NCI-H1417 (cell line): Measurements from ENCODE around the gene DHX30.

Experiments
- DNase-seq, 3 experiments: peaks; one replicate each; lab custom pipeline; 2025; lab: John Stamatoyannopoulos, UW

Gene DHX30

GRCh38 chr3:47851888-47852603 is 49.1 kb downstream of the DHX30 start:
- DNase-seq: no peak

GRCh38 chr3:47852604-47853602 is 50.0 kb downstream of the DHX30 start:
- no peak for DNase-seq

GRCh38 chr3:47854267-47854666 is 51.3 kb downstream of the DHX30 start:
- no peak for DNase-seq

DNA sequence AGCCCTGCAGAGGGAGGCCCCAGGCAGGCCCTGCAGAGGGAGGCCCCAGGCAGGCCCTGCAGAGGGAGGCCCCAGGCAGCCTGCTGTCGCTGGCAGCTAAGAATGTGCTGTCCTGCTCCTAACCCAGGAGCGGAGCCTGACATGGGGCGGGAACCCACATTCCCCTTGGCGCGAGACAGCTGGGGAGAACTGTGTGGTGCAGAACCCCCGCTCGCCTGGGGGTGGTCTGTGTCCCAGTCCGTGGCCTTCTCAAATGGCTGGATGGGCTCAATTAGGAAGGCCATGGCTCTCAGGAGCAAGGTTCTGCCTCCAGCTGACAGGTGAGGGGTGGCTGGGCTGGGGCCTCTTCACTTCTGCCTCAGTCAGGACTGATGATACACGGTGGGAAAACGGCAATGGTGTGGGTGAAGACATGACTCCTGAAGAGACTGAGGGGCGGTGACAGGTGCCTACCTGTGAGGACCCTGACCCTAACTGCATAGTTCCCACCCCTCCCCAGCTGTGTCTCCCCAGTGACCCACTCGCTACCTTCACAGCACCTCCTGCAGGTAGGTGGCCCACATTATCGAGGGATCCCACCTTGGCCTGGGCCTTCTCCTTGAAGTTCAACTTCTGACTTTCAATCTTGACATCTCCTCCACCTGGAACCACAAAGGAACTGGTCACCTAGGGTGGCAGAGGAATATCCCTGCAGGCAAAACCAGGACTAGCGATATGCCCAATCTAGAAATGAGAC is 52.0 kb downstream of the DHX30 start:
- no peak for DNase-seq

DNA sequence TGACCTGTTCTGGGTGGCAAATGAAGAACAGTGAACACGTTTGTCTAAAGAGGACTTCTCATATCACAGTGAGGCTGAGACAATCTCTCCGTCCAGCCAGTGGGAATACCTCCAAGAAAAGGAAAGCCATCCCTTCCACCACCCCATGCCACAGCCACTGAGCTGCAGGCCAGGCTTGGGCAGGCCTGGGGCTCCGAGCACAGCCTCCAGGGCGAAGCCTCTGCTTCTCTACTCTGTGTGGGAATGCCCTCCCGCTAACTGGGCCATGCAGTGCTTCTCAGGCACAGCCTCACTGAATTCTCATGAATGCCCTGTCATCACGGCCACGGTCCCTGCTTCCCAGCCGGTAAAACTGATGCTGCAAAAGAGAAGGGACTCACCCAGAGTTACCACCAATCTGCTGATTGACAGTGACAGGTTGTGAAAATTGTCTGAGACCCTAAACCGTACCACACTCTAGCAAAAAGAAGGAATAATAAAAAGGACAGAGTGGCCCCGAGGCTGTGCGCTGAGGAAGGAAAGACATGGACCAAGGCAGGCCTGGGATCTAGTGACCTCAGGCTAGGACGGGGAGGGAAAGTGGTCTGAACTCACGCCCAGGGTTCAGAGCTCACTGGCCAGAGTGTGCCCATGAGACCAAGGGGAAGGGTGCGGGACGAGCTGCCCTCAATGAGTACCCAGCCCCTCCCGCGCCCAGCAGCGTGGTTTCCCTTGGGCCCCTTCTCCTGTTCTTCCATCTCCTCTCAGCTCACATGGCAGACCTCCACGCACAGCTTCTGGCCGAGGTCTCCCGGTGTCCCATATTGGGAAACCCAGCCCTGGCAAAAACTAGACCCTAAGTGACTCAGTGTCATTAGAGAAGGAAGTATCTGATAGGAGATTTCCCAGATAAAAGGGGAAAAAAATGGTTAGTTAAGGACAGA is 52.8 kb downstream of the DHX30 start:
- no peak for DNase-seq

- no peak for DNase-seq
Observed at GRCh38 chr3:47856669-47857068, 53.7 kb downstream of the DHX30 start.

GRCh38 chr3:47857151-47857550 is 54.2 kb downstream of the DHX30 start:
- no peak for DNase-seq

- no peak for DNase-seq
Observed at GRCh38 chr3:47859956-47860605, 57.1 kb downstream of the DHX30 start.

- DNase-seq: no peak
Observed at GRCh38 chr3:47863391-47864128, 60.6 kb downstream of the DHX30 start.

DNA sequence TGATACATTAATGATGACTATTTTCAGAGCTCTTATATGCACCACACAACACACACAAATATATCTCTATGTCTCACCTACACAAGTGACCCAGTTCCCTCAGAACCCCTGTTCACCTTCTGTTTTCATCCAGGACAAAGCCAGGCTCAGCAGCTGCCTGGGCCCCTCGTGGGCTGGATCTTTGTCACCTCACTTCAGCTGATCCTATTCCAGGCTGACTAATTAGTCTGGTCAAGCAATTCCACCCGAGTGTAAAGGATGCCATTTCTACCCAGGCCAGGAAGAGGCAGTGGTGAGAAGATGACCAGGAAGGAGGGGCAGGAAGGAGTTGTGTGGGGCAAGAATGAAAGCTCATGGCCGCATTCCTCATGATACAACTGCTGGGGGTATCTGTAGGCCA is 62.3 kb downstream of the DHX30 start:
- no peak for DNase-seq

DNA sequence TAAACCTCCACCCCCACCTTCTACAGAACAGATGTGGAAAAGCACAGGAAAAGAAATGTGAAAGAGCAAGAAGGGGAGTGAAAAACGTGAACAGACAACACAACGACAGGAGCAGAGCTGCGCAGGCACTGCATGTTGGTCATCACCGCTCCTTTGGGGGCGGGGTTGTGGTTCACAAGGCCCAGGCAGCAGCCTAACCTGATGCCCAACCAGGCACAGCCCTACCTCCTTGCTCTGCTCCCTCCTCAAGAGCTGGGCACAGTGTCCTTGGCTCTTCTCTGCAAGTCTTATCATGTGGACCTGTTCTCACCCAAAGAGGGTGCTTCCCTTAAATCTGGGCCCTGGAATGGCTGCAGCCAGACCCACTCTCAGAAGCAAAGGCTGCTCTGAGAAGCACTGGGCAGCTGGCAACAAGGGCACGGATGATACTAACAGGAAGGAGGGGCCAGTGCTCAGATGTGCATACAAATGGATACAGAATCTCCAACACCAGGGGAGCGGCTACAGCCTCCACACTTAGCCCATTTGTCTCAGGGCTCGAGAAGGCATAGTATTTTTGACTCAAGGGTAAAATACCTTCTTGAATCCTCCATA is 64.6 kb downstream of the DHX30 start:
- no peak for DNase-seq

DNA sequence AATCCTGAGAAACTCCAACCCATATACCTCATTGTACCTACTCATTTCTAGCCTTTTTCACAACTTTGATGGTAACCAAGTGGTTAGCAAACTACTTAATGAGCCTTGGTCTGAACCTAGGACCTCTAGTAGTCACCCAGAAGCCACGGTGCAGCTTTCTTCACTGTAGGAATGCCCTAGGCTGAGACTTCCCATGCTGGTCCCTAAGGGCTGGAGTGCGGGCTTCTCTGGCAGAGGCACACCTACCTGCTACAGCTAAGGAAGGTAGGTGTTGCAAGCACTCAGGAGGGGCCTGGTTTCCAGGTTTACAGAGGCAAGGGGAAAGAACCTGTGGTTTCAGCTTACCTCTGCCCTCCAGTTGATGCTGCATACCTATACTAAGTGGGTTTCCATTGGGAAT is 65.4 kb downstream of the DHX30 start:
- DNase-seq: no peak

DNA sequence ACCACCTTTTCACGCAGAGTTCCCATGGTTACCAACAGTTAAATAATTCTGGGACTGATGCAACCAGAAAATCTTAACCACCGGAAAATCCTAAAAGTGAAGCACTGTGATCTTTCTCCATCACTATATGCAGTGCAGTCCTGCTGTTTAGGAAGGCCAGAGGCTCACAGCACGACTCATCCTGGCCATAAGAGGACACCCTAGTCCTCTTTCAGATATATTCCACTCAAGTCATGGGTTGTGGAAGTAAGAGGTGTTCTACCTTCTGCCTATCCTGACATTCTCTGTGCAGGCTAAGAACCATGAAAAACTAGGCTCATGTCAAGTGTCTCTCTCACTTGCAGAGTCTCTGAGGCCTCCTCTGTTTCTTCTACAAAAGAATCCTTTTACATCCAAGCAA is 67.2 kb downstream of the DHX30 start:
- no peak for DNase-seq

DNA sequence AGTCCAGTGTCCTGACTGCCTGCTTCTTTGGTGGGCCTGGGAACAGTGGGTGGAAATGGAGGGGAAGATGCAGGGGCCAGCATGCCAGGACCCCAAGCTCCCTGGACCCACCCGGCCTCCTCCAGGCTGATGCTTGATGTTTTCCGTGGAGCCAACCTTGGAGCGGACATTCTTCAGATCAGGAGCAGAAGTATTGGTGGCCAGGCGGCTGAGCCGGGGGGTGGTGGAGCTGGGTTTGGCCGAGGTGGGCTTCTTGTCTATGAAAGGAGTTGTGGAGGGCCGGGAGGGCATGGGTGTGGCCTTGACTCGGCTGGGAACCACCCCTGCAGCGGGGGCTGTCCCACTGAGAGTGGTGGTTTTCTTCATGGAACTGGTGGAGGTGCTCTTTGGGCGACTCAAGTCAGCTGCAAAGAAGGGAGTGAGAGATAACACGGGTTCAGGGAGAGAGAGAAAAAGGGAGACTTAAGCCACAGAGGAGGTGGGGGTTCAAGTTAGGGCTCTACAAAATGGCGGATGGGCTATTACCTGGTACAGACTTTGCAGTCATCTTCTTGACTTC is 67.8 kb downstream of the DHX30 start:
- DNase-seq: no peak

GRCh38 chr3:47871389-47871788 is 68.5 kb downstream of the DHX30 start:
- DNase-seq: no peak

DNA sequence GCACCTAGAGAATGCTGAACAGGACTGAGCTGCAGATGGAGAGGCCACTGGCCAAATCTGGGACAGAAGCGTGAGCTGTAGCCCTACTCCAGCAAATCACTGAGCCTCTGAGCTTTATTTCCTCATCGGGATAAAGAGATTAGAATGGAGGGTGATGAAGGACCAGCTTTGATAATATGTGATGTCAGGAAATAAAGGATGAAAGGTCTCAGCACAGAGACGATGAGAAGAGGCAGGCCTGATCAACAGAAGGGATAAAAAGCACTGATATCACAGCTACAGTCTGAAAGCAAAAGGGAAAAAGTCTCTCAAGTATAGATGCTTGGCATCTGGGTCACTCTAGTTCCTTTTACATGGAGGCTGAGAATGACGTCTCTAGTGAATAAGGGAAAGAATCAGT is 70.0 kb downstream of the DHX30 start:
- DNase-seq: no peak

GRCh38 chr3:47874438-47874837 is 71.5 kb downstream of the DHX30 start:
- DNase-seq: no peak

- no peak for DNase-seq
Observed at GRCh38 chr3:47874913-47875312, 72.0 kb downstream of the DHX30 start.

- DNase-seq: no peak
Observed at GRCh38 chr3:47877290-47877689, 74.4 kb downstream of the DHX30 start.
